WTC11 (cell line): Measurements from ENCODE around the gene PRKCE. TPM values are rescaled to one million over a fixed set of nuclear protein-coding genes. Genes with fewer than 3 reads are reported as not detected.

Source experiments
- ATAC-seq: fragments of 200-7000 bp; cut with Tn5 transposase; 2 replicates; pipeline ENCODE4 v1.10.0; 2021; ENCODE audit warnings: mild to moderate bottlenecking, moderate library complexity
- CTCF ChIA-PET: fragments of 300-600 bp; sonication (Branson Sonifier 250); formaldehyde crosslinking; loops from one replicate; lab custom pipeline; 2021; ENCODE audit warnings: antibody characterized with exemption; lab: Charles Lee
- POLR2A ChIA-PET: fragments of 350-600 bp; sonication (Branson Sonifier 250); formaldehyde crosslinking; loops from one replicate; lab custom pipeline; 2021; ENCODE audit warnings: antibody characterized with exemption; lab: Charles Lee
- DNase-seq: peaks from one replicate; pipeline ENCODE4 v3.0.0; 2021; ENCODE audit warnings: low spot score
- H3K27ac Mint-ChIP-seq: 2 replicates; pipeline ENCODE4 v1.8.0; 2021; ENCODE audit warnings: mixed read lengths
- H3K27me3 Mint-ChIP-seq: 2 replicates; pipeline ENCODE4 v1.8.0; 2021; ENCODE audit warnings: low read depth, mild to moderate bottlenecking, moderate library complexity, mixed read lengths
- H3K36me3 Mint-ChIP-seq: 2 replicates; pipeline ENCODE4 v1.8.0; 2021; ENCODE audit warnings: mixed read lengths
- H3K4me1 Mint-ChIP-seq: 2 replicates; pipeline ENCODE4 v1.8.0; 2022; ENCODE audit warnings: mixed read lengths
- H3K4me3 Mint-ChIP-seq: 2 replicates; pipeline ENCODE4 v1.8.0; 2021; ENCODE audit warnings: mild to moderate bottlenecking, moderate library complexity, mixed read lengths
- H3K9me3 Mint-ChIP-seq: 2 replicates; pipeline ENCODE4 v1.8.0; 2021; ENCODE audit warnings: mixed read lengths
- ESRRA ChIP-seq: sonication (generic); formaldehyde crosslinking; IDR thresholded peaks from 2 replicates; pipeline ENCODE4 v1.8.1; 2022; ENCODE audit warnings: mild to moderate bottlenecking, missing genetic modification reagents, borderline replicate concordance
- FOXK1 ChIP-seq: sonication (generic); formaldehyde crosslinking; IDR thresholded peaks from 2 replicates; pipeline ENCODE4 v1.8.0; 2022; ENCODE audit warnings: mild to moderate bottlenecking, moderate library complexity, missing genetic modification reagents
- HMGA2 ChIP-seq: fragments of 250-450 bp; sonication (Bioruptor Pico); IDR thresholded peaks from 2 replicates; pipeline ENCODE4 v1.4.0; 2021; ENCODE audit warnings: mild to moderate bottlenecking, moderate library complexity
- IRF2 ChIP-seq: sonication (generic); formaldehyde crosslinking; IDR thresholded peaks from 2 replicates; pipeline ENCODE4 v1.8.0; 2022; ENCODE audit warnings: low read depth, missing genetic modification reagents, borderline replicate concordance
- KAT7 ChIP-seq: sonication (generic); formaldehyde crosslinking; IDR thresholded peaks from 2 replicates; pipeline ENCODE4 v1.8.1; 2023; ENCODE audit warnings: missing genetic modification reagents, mild to moderate bottlenecking, borderline replicate concordance
- NFE2L1 ChIP-seq: sonication (generic); formaldehyde crosslinking; IDR thresholded peaks from 2 replicates; pipeline ENCODE4 v1.8.1; 2023; ENCODE audit warnings: missing genetic modification reagents
- RELA ChIP-seq: sonication (generic); formaldehyde crosslinking; IDR thresholded peaks from 2 replicates; pipeline ENCODE4 v1.8.1; 2022; ENCODE audit warnings: missing genetic modification reagents, mild to moderate bottlenecking, borderline replicate concordance
- SOX15 ChIP-seq: fragments of 250-450 bp; sonication (Bioruptor Pico); IDR thresholded peaks from 2 replicates; pipeline ENCODE4 v1.9.0; 2021; ENCODE audit warnings: mild to moderate bottlenecking
- TCF7 ChIP-seq: sonication (generic); formaldehyde crosslinking; IDR thresholded peaks from 2 replicates; pipeline ENCODE4 v1.8.0; 2022; ENCODE audit warnings: mild to moderate bottlenecking, low read depth, missing genetic modification reagents, moderate library complexity
- ZNF671 ChIP-seq: fragments of 250-450 bp; sonication (Bioruptor Pico); IDR thresholded peaks from 2 replicates; pipeline ENCODE4 v1.8.0; 2021; ENCODE audit warnings: mild to moderate bottlenecking
- total RNA-seq: library from RNA; stranded (reverse); gene quantifications from 3 replicates; pipeline ENCODE4 v1.2.3, GENCODE V29; 2021
- TF ChIP-seq, protein P1 (sequence below): sonication (generic); formaldehyde crosslinking; IDR thresholded peaks from 2 replicates; pipeline ENCODE4 v1.8.1; 2022; ENCODE audit warnings: low read depth, missing genetic modification reagents, borderline replicate concordance
- TF ChIP-seq, protein P2 (sequence below): sonication (generic); formaldehyde crosslinking; IDR thresholded peaks from 2 replicates; pipeline ENCODE4 v1.8.1; 2023; ENCODE audit warnings: mild to moderate bottlenecking, missing genetic modification reagents, moderate library complexity
- TF ChIP-seq, protein P3 (sequence below): fragments of 250-450 bp; sonication (Bioruptor Pico); IDR thresholded peaks from 2 replicates; pipeline ENCODE4 v1.8.0; 2021; ENCODE audit warnings: mild to moderate bottlenecking
- TF ChIP-seq, protein P4 (sequence below): fragments of 250-450 bp; sonication (Bioruptor Pico); IDR thresholded peaks from 2 replicates; pipeline ENCODE4 v1.9.0; 2021; ENCODE audit warnings: moderate library complexity, mild to moderate bottlenecking, inconsistent platforms, borderline replicate concordance
- TF ChIP-seq, protein P5 (sequence below): sonication (generic); formaldehyde crosslinking; conservative IDR thresholded peaks from 2 replicates; pipeline ENCODE4 v1.8.1; 2022; ENCODE audit warnings: mild to moderate bottlenecking, missing genetic modification reagents
- TF ChIP-seq, protein P6 (sequence below): sonication (generic); formaldehyde crosslinking; IDR thresholded peaks from 2 replicates; pipeline ENCODE4 v1.8.1; 2022; ENCODE audit warnings: missing genetic modification reagents, borderline replicate concordance
- TF ChIP-seq, protein P7 (sequence below): sonication (generic); formaldehyde crosslinking; IDR thresholded peaks from 2 replicates; pipeline ENCODE4 v1.8.0; 2022; ENCODE audit warnings: mild to moderate bottlenecking, missing genetic modification reagents

The PRKCE gene
- total RNA-seq, 1 experiment from 2014 or later, result 5.8 TPM

DNA sequence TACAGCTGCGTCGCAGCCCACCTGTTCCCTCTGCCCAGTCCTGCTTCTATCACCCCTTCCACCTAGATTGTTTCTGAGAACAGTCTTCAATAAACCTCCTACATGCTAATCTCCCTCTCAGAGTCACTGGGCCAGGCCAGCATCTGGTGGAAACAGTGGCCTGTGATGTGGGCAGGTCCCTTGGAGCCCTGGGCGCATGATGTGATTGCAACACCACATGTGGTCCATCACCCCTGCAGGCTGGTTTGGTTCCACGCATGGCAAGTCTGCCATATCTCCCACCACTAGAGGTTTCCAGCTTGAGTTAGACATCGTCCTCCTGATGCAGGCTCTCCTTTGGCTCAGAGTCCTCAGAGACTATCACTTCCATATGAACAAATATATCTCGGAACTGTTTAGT, 83.5 kb downstream of the PRKCE start:
- DNase-seq (no peak), ATAC-seq (peak; percentile 20; the same call in 1 of the 2 replicates)
- H3K27ac Mint-ChIP-seq, result no peak overlapping the region
- no peaks in the 10 kb centered on the region for H3K36me3 Mint-ChIP-seq
- TF ChIP-seq, protein P1, sequence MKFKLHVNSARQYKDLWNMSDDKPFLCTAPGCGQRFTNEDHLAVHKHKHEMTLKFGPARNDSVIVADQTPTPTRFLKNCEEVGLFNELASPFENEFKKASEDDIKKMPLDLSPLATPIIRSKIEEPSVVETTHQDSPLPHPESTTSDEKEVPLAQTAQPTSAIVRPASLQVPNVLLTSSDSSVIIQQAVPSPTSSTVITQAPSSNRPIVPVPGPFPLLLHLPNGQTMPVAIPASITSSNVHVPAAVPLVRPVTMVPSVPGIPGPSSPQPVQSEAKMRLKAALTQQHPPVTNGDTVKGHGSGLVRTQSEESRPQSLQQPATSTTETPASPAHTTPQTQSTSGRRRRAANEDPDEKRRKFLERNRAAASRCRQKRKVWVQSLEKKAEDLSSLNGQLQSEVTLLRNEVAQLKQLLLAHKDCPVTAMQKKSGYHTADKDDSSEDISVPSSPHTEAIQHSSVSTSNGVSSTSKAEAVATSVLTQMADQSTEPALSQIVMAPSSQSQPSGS (CRISPR knock-in tag), result no peak
- TF ChIP-seq RELA (CRISPR knock-in tag) (no peak), KAT7 (no peak), HMGA2 (CRISPR knock-in tag) (no peak), NFE2L1 (no peak), ESRRA (CRISPR knock-in tag) (no peak), FOXK1 (CRISPR knock-in tag) (no peak), TCF7 (CRISPR knock-in tag) (no peak), SOX15 (CRISPR knock-in tag) (no peak), ZNF671 (CRISPR knock-in tag) (no peak), IRF2 (CRISPR knock-in tag) (no peak)
- TF ChIP-seq, protein P2, sequence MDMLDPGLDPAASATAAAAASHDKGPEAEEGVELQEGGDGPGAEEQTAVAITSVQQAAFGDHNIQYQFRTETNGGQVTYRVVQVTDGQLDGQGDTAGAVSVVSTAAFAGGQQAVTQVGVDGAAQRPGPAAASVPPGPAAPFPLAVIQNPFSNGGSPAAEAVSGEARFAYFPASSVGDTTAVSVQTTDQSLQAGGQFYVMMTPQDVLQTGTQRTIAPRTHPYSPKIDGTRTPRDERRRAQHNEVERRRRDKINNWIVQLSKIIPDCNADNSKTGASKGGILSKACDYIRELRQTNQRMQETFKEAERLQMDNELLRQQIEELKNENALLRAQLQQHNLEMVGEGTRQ, result no peak
- TF ChIP-seq, protein P3, sequence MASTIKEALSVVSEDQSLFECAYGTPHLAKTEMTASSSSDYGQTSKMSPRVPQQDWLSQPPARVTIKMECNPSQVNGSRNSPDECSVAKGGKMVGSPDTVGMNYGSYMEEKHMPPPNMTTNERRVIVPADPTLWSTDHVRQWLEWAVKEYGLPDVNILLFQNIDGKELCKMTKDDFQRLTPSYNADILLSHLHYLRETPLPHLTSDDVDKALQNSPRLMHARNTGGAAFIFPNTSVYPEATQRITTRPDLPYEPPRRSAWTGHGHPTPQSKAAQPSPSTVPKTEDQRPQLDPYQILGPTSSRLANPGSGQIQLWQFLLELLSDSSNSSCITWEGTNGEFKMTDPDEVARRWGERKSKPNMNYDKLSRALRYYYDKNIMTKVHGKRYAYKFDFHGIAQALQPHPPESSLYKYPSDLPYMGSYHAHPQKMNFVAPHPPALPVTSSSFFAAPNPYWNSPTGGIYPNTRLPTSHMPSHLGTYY (CRISPR knock-in tag), result no peak
- TF ChIP-seq, protein P4, sequence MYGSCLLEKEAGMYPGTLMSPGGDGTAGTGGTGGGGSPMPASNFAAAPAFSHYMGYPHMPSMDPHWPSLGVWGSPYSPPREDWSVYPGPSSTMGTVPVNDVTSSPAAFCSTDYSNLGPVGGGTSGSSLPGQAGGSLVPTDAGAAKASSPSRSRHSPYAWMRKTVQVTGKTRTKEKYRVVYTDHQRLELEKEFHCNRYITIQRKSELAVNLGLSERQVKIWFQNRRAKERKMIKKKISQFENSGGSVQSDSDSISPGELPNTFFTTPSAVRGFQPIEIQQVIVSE (CRISPR knock-in tag), result no peak
- TF ChIP-seq, protein P5, sequence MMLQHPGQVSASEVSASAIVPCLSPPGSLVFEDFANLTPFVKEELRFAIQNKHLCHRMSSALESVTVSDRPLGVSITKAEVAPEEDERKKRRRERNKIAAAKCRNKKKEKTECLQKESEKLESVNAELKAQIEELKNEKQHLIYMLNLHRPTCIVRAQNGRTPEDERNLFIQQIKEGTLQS (CRISPR knock-in tag), result no peak
- TF ChIP-seq, protein P6, sequence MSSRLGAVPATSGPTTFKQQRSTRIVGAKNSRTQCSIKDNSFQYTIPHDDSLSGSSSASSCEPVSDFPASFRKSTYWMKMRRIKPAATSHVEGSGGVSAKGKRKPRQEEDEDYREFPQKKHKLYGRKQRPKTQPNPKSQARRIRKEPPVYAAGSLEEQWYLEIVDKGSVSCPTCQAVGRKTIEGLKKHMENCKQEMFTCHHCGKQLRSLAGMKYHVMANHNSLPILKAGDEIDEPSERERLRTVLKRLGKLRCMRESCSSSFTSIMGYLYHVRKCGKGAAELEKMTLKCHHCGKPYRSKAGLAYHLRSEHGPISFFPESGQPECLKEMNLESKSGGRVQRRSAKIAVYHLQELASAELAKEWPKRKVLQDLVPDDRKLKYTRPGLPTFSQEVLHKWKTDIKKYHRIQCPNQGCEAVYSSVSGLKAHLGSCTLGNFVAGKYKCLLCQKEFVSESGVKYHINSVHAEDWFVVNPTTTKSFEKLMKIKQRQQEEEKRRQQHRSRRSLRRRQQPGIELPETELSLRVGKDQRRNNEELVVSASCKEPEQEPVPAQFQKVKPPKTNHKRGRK (CRISPR knock-in tag), result no peak
- TF ChIP-seq, protein P7, sequence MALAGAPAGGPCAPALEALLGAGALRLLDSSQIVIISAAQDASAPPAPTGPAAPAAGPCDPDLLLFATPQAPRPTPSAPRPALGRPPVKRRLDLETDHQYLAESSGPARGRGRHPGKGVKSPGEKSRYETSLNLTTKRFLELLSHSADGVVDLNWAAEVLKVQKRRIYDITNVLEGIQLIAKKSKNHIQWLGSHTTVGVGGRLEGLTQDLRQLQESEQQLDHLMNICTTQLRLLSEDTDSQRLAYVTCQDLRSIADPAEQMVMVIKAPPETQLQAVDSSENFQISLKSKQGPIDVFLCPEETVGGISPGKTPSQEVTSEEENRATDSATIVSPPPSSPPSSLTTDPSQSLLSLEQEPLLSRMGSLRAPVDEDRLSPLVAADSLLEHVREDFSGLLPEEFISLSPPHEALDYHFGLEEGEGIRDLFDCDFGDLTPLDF (CRISPR knock-in tag), result no peak
- H3K4me1 Mint-ChIP-seq, result peaks cover 17% of the 10 kb centered on the region
- H3K4me3 Mint-ChIP-seq, result no peak overlapping the region
- ChIA-PET CTCF (interaction anchor here (1.0 to 1.5 kb wide), 2 partner anchors 63 to 85 kb away, joined by 3 read pairs; no protein-coding TSS in a partner anchor), POLR2A (no interaction called here)
- H3K27me3 Mint-ChIP-seq, result no peaks in the 10 kb centered on the region
- H3K9me3 Mint-ChIP-seq, result no peaks in the 10 kb centered on the region
